K562 (cell line): Measurements from ENCODE around the gene TMEM156. TPM values are rescaled to one million over a fixed set of nuclear protein-coding genes. Genes with fewer than 3 reads are reported as not detected.

Source experiments
- ATF1 ChIP-seq, 2 experiments: fragments of 450-650 bp in 1 of 2; IDR thresholded peaks; 2 replicates each; pipeline ENCODE4 v1.6.1; 2016; ENCODE audit warnings: missing compliant biosample characterization in 1 of 2, missing genetic modification characterization in 1 of 2
- CBFA2T3 ChIP-seq: fragments of 450-650 bp; IDR thresholded peaks from 2 replicates; pipeline ENCODE4 v1.6.1; 2017
- CBX8 ChIP-seq: fragments of 200-600 bp; sonication (generic); IDR thresholded peaks from 2 replicates; pipeline ENCODE4 v1.6.1; 2012; ENCODE audit warnings: borderline replicate concordance, mixed run types, low read depth, mild to moderate bottlenecking, moderate library complexity, mixed read lengths, low read length, control low read depth, inconsistent platforms; ENCODE audit not compliant: poor library complexity, severe bottlenecking; ENCODE audit errors: extremely low read depth
- ETV6 ChIP-seq, 3 experiments: fragments of 150-350 bp in 1 of 3; sonication (generic) in 1 of 3; formaldehyde crosslinking in 1 of 3; IDR thresholded peaks; 2 replicates each; pipeline versions ENCODE4 v1.6.1 to v1.8.0; 2014 to 2022; ENCODE audit warnings: borderline replicate concordance in 2 of 3, low read depth in 2 of 3, antibody characterized with exemption in 1 of 3, low read length in 1 of 3, mild to moderate bottlenecking in 1 of 3, missing genetic modification reagents in 1 of 3
- FOSL1 ChIP-seq: fragments of 200-800 bp; sonication (Bioruptor generic); conservative IDR thresholded peaks from 2 replicates; pipeline ENCODE4 v1.6.1; 2016; ENCODE audit warnings: missing genetic modification characterization, missing compliant biosample characterization
- FOXM1 ChIP-seq, 2 experiments: fragments of 450-650 bp in 1 of 2; sonication (generic) in 1 of 2; formaldehyde crosslinking in 1 of 2; IDR thresholded peaks; 2 replicates each; pipeline versions ENCODE4 v1.6.1 to v1.9.0; 2017 to 2022; ENCODE audit warnings: low read depth in 2 of 2, mild to moderate bottlenecking in 2 of 2, missing genetic modification reagents in 1 of 2, moderate library complexity in 1 of 2
- KLF13 ChIP-seq: fragments of 450-650 bp; IDR thresholded peaks from 2 replicates; pipeline ENCODE4 v1.6.1; 2016; ENCODE audit warnings: missing genetic modification characterization, low read depth, mild to moderate bottlenecking, missing compliant biosample characterization, moderate library complexity, borderline replicate concordance
- KLF6 ChIP-seq: fragments of 250-450 bp; sonication (Bioruptor Pico); IDR thresholded peaks from 2 replicates; pipeline ENCODE4 v1.4.0; 2020; ENCODE audit warnings: mild to moderate bottlenecking, moderate library complexity, borderline replicate concordance
- MAFG ChIP-seq: fragments of 450-650 bp; conservative IDR thresholded peaks from 2 replicates; pipeline ENCODE4 v1.6.1; 2016; ENCODE audit warnings: missing genetic modification characterization, missing compliant biosample characterization
- MEF2A ChIP-seq: IDR thresholded peaks from 2 replicates; pipeline ENCODE4 v1.6.1; 2011; ENCODE audit warnings: low read depth, mild to moderate bottlenecking, low read length, moderate library complexity; ENCODE audit not compliant: control insufficient read depth
- NR1H2 ChIP-seq: sonication (generic); formaldehyde crosslinking; IDR thresholded peaks from 2 replicates; pipeline ENCODE4 v1.4.0; 2020; ENCODE audit warnings: mild to moderate bottlenecking, missing genetic modification reagents
- NR3C1 ChIP-seq: sonication (generic); formaldehyde crosslinking; IDR thresholded peaks from 2 replicates; pipeline ENCODE4 v1.8.1; 2022; ENCODE audit warnings: missing genetic modification reagents
- SMAD4 ChIP-seq: fragments of 250-450 bp; sonication (Bioruptor Pico); conservative IDR thresholded peaks from 2 replicates; pipeline ENCODE4 v1.8.0; 2021; ENCODE audit warnings: inconsistent platforms, mild to moderate bottlenecking, moderate library complexity
- TAF9B ChIP-seq: fragments of 450-650 bp; IDR thresholded peaks from 2 replicates; pipeline ENCODE4 v1.6.1; 2018; ENCODE audit warnings: mild to moderate bottlenecking; ENCODE audit not compliant: partially characterized antibody
- TBP ChIP-seq: optimal IDR thresholded peaks from 2 replicates; pipeline ENCODE3; 2011; ENCODE audit warnings: low read depth, low read length, improper control_type of control experiment
- XRCC4 ChIP-seq: IDR thresholded peaks from one replicate; pipeline ENCODE4 v1.6.1; 2011; ENCODE audit not compliant: insufficient read depth, insufficient read length; ENCODE audit errors: extremely low read depth
- ZNF24 ChIP-seq: fragments of 450-650 bp; IDR thresholded peaks from 2 replicates; pipeline ENCODE4 v1.6.1; 2016
- polyA plus RNA-seq, 8 experiments: library from polyadenylated mRNA; depleted of rRNA in 4 of 8; stranded (reverse) in 5 of 8; unstranded in 3 of 8; fragments of >200 nt; fragmentation: Nextera tagmentation in 2 of 8; fragmentation: Illumina TruSeq in 1 of 8; extraction: Ambion mirVana in 2 of 8; extraction: Trizol in 1 of 8; gene quantifications; 2 replicates each; pipeline versions ENCODE4 v1.2.1 to v1.2.3, GENCODE V29; 2011 to 2014; ENCODE audit warnings: inconsistent platforms in 1 of 8, missing spikeins in 1 of 8
- total RNA-seq, 7 experiments: library from RNA; depleted of rRNA in 6 of 7; stranded (reverse); fragments of >200 nt in 6 of 7; fragmentation: Illumina TruSeq in 2 of 7; extraction: Trizol in 2 of 7; gene quantifications; 2 replicates each; pipeline versions ENCODE4 v1.2.1 to v1.2.3, GENCODE V29; 2011 to 2021; ENCODE audit warnings: low replicate concordance in 1 of 7
- TF ChIP-seq, protein P1 (sequence below): fragments of 450-650 bp; IDR thresholded peaks from 2 replicates; pipeline ENCODE4 v1.7.1; 2018; ENCODE audit warnings: mild to moderate bottlenecking, low read depth; ENCODE audit not compliant: partially characterized antibody
- TF ChIP-seq, protein P2 (sequence below): fragments of 250-450 bp; sonication (Bioruptor Pico); IDR thresholded peaks from 2 replicates; pipeline ENCODE4 v1.9.0; 2021; ENCODE audit warnings: mild to moderate bottlenecking, inconsistent platforms
- TF ChIP-seq, protein P3 (sequence below): fragments of 450-650 bp; conservative IDR thresholded peaks from 2 replicates; pipeline ENCODE4 v1.6.1; 2016; ENCODE audit warnings: missing genetic modification characterization, low read depth, mild to moderate bottlenecking, control low read depth, missing compliant biosample characterization

TMEM156 gene
- total and polyA plus RNA-seq, 9 of the 15 experiments (the other 6 are each of a cell fraction or from before 2014, with no cell fraction given) = 3.5 to 9.6 (median 6.4) TPM

DNA sequence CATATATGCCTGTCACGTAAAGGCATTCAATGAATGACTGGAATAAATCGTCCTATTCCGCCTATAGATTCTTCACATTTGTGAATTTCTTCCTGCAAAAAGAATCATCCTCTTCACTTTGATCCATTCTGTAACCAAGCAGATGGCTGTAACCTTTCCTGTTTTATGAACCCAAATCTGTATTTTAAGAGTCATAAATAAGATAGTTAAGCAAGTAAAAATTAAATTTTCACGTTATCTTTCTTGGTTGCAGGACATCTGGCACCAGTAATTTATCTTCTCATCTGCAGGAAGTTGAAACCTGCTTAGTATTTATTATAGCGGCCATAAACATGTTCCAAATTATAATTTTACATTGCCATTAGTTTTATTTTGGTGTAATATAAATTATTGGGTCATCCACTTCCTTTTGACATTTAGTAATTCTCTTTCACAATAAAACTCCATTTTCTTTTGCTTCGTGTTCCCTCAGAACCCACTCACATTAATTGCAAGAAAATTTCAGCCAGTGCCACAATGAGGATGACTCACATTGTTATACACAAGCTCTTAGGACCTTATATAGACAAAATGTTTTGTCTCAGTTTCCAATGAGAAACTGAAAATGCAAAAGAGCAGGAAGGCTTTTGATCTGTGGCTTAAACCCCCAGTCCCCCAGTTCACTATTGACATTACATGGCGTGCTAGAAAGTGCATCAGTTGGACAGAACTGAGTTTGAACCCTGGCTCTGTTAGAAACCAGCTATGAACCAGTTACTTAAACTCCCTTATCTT is 51.1 kb downstream of the TMEM156 start (continued):
- TF ChIP-seq, protein P1, sequence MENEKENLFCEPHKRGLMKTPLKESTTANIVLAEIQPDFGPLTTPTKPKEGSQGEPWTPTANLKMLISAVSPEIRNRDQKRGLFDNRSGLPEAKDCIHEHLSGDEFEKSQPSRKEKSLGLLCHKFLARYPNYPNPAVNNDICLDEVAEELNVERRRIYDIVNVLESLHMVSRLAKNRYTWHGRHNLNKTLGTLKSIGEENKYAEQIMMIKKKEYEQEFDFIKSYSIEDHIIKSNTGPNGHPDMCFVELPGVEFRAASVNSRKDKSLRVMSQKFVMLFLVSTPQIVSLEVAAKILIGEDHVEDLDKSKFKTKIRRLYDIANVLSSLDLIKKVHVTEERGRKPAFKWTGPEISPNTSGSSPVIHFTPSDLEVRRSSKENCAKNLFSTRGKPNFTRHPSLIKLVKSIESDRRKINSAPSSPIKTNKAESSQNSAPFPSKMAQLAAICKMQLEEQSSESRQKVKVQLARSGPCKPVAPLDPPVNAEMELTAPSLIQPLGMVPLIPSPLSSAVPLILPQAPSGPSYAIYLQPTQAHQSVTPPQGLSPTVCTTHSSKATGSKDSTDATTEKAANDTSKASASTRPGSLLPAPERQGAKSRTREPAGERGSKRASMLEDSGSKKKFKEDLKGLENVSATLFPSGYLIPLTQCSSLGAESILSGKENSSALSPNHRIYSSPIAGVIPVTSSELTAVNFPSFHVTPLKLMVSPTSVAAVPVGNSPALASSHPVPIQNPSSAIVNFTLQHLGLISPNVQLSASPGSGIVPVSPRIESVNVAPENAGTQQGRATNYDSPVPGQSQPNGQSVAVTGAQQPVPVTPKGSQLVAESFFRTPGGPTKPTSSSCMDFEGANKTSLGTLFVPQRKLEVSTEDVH = no peak
- TF ChIP-seq MEF2A = no peak
- TF ChIP-seq MAFG (tag) = no peak
- no peak for TF ChIP-seq ZNF24
- no peak for TF ChIP-seq CBX8
- no peak for TF ChIP-seq ATF1 (CRISPR knock-in tag; IDR thresholded peaks at IDR 0.05)
- no peak for TF ChIP-seq ATF1 (tag; IDR thresholded peaks at IDR 0.05)
- TF ChIP-seq SMAD4 (CRISPR knock-in tag) = no peak
- TF ChIP-seq KLF13 = no peak
- TF ChIP-seq NR1H2 (CRISPR knock-in tag) = no peak
- TF ChIP-seq XRCC4 = no peak
- TF ChIP-seq NR3C1 (CRISPR knock-in tag) = no peak
- TF ChIP-seq TBP = no peak
- 0 out of 2 replicates have a peak, but pooled peaks have one; percentile 7 for TF ChIP-seq CBFA2T3
- TF ChIP-seq, protein P2, sequence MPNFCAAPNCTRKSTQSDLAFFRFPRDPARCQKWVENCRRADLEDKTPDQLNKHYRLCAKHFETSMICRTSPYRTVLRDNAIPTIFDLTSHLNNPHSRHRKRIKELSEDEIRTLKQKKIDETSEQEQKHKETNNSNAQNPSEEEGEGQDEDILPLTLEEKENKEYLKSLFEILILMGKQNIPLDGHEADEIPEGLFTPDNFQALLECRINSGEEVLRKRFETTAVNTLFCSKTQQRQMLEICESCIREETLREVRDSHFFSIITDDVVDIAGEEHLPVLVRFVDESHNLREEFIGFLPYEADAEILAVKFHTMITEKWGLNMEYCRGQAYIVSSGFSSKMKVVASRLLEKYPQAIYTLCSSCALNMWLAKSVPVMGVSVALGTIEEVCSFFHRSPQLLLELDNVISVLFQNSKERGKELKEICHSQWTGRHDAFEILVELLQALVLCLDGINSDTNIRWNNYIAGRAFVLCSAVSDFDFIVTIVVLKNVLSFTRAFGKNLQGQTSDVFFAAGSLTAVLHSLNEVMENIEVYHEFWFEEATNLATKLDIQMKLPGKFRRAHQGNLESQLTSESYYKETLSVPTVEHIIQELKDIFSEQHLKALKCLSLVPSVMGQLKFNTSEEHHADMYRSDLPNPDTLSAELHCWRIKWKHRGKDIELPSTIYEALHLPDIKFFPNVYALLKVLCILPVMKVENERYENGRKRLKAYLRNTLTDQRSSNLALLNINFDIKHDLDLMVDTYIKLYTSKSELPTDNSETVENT (CRISPR knock-in tag) = no peak
- TF ChIP-seq ETV6 (IDR thresholded peaks at IDR 0.05; ENCODE audit: borderline replicate concordance in 1 of 2, low read depth in 2 of 2, low read length in 1 of 2) = no peak
- TF ChIP-seq ETV6 (CRISPR knock-in tag; IDR thresholded peaks at IDR 0.05; ENCODE audit: borderline replicate concordance) = no peak
- TF ChIP-seq KLF6 (CRISPR knock-in tag) = no peak
- TF ChIP-seq TAF9B = no peak
- TF ChIP-seq FOXM1 (IDR thresholded peaks at IDR 0.05; ENCODE audit: low read depth) = no peak
- TF ChIP-seq FOXM1 (CRISPR knock-in tag; IDR thresholded peaks at IDR 0.05; ENCODE audit: low read depth) = no peak
- peak; percentile 85 for TF ChIP-seq FOSL1 (tag)
- TF ChIP-seq, protein P3, sequence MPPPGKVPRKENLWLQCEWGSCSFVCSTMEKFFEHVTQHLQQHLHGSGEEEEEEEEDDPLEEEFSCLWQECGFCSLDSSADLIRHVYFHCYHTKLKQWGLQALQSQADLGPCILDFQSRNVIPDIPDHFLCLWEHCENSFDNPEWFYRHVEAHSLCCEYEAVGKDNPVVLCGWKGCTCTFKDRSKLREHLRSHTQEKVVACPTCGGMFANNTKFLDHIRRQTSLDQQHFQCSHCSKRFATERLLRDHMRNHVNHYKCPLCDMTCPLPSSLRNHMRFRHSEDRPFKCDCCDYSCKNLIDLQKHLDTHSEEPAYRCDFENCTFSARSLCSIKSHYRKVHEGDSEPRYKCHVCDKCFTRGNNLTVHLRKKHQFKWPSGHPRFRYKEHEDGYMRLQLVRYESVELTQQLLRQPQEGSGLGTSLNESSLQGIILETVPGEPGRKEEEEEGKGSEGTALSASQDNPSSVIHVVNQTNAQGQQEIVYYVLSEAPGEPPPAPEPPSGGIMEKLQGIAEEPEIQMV (tag) = no peak
